ENCODE measurements around the gene UCN. TPM values are rescaled to one million over a fixed set of nuclear protein-coding genes. Genes with fewer than 3 reads are reported as not detected.
"Not testable (repeated sequence)": the region's sequence is repeated elsewhere in the genome, so short reads cannot be mapped to it uniquely, and the experiment has no call there.

UCN gene
- polyA plus RNA-seq, 1 donor from 2014 or later, result 9.0 TPM

GRCh38 chr2:27270670-27271069, 37.6 kb downstream of the UCN start:
- no peaks in the 10 kb centered on the region for H3F3A ChIP-seq (ENCODE audit: insufficient read depth, low read length, poor library complexity, severe bottlenecking)
- no peak overlapping the region for H3K9ac ChIP-seq (ENCODE audit: low read length)
- H3K36me3 ChIP-seq (ENCODE audit: insufficient read depth, low read length), result no peaks in the 10 kb centered on the region
- H3K27me3 ChIP-seq (ENCODE audit: insufficient read depth, low read depth, low read length), result peaks cover 24% of the 10 kb centered on the region
- no peaks in the 10 kb centered on the region for H3K9me3 ChIP-seq (ENCODE audit: low read length)
- no peak overlapping the region for H3K4me2 ChIP-seq (ENCODE audit: low read length)
- no peak overlapping the region for H3K27ac ChIP-seq (ENCODE audit: low read length)
- no peaks in the 10 kb centered on the region for H3K79me2 ChIP-seq (replicated peaks; ENCODE audit: insufficient read depth, low read length)
- TF ChIP-seq CTCF (IDR thresholded peaks at IDR 0.05; ENCODE audit: poor library complexity, severe bottlenecking), result no peak
- TF ChIP-seq RAD21 (conservative IDR thresholded peaks at IDR 0.05), result no peak
- no peak for TF ChIP-seq EP300 (conservative IDR thresholded peaks at IDR 0.05; ENCODE audit: poor library complexity, severe bottlenecking)
- no peak for TF ChIP-seq MXI1 (conservative IDR thresholded peaks at IDR 0.05; ENCODE audit: poor library complexity, severe bottlenecking)
- no peak for TF ChIP-seq EZH2 (IDR thresholded peaks at IDR 0.05; ENCODE audit: borderline replicate concordance, insufficient read depth, low read length, poor library complexity, severe bottlenecking)
- TF ChIP-seq SMC3 (conservative IDR thresholded peaks at IDR 0.05; ENCODE audit: poor library complexity), result no peak
- no peak for TF ChIP-seq REST (IDR thresholded peaks at IDR 0.05; ENCODE audit: borderline replicate concordance)
- no peak overlapping the region for H3K4me3 ChIP-seq (ENCODE audit: low read length)
- H2AFZ ChIP-seq (ENCODE audit: low read depth, low read length), result no peak overlapping the region
- H4K20me1 ChIP-seq (ENCODE audit: insufficient read depth), result no peaks in the 10 kb centered on the region
- H3K9me2 ChIP-seq (ENCODE audit: insufficient read depth, low read length), result no peaks in the 10 kb centered on the region

- no peaks in the 10 kb centered on the region for H4K20me1 ChIP-seq (ENCODE audit: insufficient read depth)
- H3K4me3 ChIP-seq (ENCODE audit: low read length), result no peak overlapping the region
- H2AFZ ChIP-seq (ENCODE audit: low read depth, low read length), result no peak overlapping the region
- H3K9me3 ChIP-seq (ENCODE audit: low read length), result no peaks in the 10 kb centered on the region
- no peaks in the 10 kb centered on the region for H3F3A ChIP-seq (ENCODE audit: insufficient read depth, low read length, poor library complexity, severe bottlenecking)
- no peak overlapping the region for H3K4me2 ChIP-seq (ENCODE audit: low read length)
- TF ChIP-seq REST (IDR thresholded peaks at IDR 0.05; ENCODE audit: borderline replicate concordance) (no peak), SMC3 (conservative IDR thresholded peaks at IDR 0.05; ENCODE audit: poor library complexity) (no peak), EZH2 (IDR thresholded peaks at IDR 0.05; ENCODE audit: borderline replicate concordance, insufficient read depth, low read length, poor library complexity, severe bottlenecking) (no peak), MXI1 (conservative IDR thresholded peaks at IDR 0.05; ENCODE audit: poor library complexity, severe bottlenecking) (no peak), EP300 (conservative IDR thresholded peaks at IDR 0.05; ENCODE audit: poor library complexity, severe bottlenecking) (no peak), TAF1 (IDR thresholded peaks at IDR 0.05; ENCODE audit: low read depth) (no peak), POLR2AphosphoS5 (IDR thresholded peaks at IDR 0.05) (no peak), CTCF (IDR thresholded peaks at IDR 0.05; ENCODE audit: poor library complexity, severe bottlenecking) (no peak), RAD21 (conservative IDR thresholded peaks at IDR 0.05) (no peak)
- no peaks in the 10 kb centered on the region for H3K36me3 ChIP-seq (ENCODE audit: insufficient read depth, low read length)
- no peak overlapping the region for H3K9ac ChIP-seq (ENCODE audit: low read length)
- peaks cover 29% of the 10 kb centered on the region for H3K27me3 ChIP-seq (ENCODE audit: insufficient read depth, low read depth, low read length)
- H3K27ac ChIP-seq (ENCODE audit: low read length), result no peak overlapping the region
- H3K9me2 ChIP-seq (ENCODE audit: insufficient read depth, low read length), result no peaks in the 10 kb centered on the region
- H3K79me2 ChIP-seq (replicated peaks; ENCODE audit: insufficient read depth, low read length), result no peaks in the 10 kb centered on the region
These were observed 38.1 kb downstream of the UCN start for GRCh38 chr2:27270131-27270530.

GRCh38 chr2:27268296-27268695, 39.9 kb downstream of the UCN start:
- H3K36me3 ChIP-seq (ENCODE audit: insufficient read depth, low read length); H3K4me2 ChIP-seq (ENCODE audit: low read length); H3K9ac ChIP-seq (ENCODE audit: low read length); H3K9me2 ChIP-seq (ENCODE audit: insufficient read depth, low read length); H4K20me1 ChIP-seq (ENCODE audit: insufficient read depth); H3K9me3 ChIP-seq (ENCODE audit: low read length); H3F3A ChIP-seq (ENCODE audit: insufficient read depth, low read length, poor library complexity, severe bottlenecking); H2AFZ ChIP-seq (ENCODE audit: low read depth, low read length); H3K27ac ChIP-seq (ENCODE audit: low read length); H3K4me3 ChIP-seq (ENCODE audit: low read length); H3K79me2 ChIP-seq (replicated peaks; ENCODE audit: insufficient read depth, low read length): not testable (repeated sequence)
- peaks cover 48% of the 10 kb centered on the region for H3K27me3 ChIP-seq (ENCODE audit: insufficient read depth, low read depth, low read length)
